NCI-H1105 treated with DMSO at 0.1 percent for 48 hours (cell line): ENCODE data around the gene ALKBH5.
A peak's percentile ranks its signal among the peaks of the same experiment; 100 is the strongest.

Experiments used
- DNase-seq: peaks from one replicate; lab custom pipeline; 2025; lab: John Stamatoyannopoulos, UW

The ALKBH5 gene

DNA sequence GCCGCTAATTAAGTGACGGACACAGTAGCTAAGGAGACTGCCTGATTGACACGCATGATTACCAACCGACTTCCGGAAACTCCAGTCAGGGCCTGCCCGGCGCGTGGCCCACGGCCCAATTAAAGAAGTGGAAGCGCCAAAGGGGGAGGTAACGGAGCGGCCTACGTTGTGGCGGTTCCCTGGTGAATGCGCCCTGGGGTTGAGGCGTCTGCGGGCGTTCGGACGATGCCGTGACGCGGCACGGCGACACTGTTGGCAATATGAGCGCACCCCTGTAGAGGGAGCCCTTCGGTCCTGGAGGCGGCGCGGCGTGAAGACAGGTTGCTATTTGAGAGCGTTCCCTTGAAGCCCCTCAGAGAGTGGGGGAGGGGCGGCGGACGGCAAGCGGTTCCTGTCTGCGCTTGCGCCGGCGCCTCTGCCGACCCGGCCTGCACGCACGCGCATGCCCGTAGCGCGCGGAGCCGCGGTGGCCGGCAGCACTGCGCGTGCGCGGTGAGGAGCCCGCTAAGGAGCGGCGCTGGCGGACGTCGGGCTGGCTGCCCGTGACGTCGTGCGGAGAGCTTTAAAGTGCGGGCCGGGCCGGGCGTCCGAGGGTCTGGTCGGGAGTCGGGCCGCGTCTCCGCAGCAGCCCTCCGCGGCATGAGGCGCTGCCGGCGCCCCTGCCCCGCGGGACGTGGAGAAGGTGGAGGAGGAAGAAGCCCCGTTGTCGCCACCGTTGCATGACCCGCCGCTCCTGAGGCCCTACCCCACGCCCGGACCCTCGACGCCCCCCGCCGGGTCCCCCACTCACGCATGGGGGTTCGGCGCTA is at the start of gene ALKBH5:
ALKBH5 (plus strand) TSS at position 495 of the 809 bp plus-strand sequence. CDS start 416 bp downstream, outside the sequence.
- peak; percentile 100 for DNase-seq

DNA sequence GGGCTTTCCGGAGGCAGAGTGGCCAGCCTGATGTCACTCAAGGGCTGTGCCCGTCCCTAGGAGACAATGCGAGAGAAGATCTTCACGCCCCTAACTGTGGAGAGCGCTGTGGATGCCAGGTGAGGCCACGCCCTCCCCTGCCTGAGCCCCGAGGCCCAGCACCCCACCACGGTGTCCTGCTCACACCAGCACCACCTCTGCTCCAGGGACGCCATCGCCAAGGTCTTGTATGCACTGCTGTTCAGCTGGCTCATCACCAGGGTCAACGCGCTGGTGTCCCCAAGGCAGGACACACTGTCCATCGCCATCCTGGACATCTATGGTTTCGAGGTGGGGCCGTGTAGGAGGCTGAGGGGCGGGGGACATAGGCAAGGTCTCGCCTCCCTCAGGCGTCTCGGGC is 47.3 kb upstream of the ALKBH5 start:
- no peak for DNase-seq

DNA sequence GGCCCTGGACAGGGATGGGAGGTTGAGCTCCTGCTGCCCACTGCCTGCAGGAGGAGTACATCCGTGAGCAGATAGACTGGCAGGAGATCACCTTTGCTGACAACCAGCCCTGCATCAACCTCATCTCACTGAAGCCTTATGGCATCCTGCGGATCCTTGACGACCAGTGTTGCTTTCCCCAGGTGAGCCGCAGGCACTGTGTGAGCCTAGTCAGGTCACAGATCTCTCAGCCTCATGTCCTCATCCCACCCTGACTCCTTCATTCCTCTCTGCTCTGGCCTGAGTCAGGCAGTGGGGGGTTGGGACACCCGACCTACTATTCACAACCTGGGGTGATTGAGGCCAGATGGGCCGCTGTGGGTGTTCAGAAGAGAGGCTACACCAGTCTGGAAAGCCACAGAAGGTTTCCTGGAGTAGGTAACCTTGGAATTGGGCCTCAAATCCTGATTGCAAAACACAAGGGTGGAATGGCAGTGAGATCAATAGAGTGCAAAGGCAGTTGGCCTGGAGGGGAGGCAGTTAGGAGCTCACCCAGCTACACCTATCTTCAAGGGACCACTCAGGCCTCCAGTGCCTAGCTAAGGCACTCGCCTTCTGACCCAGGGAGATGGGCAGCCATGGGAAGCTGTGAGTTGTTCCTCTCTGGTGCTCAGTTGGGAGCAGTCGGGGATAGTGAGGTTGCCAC is 45.4 kb upstream of the ALKBH5 start:
- no peak for DNase-seq

DNA sequence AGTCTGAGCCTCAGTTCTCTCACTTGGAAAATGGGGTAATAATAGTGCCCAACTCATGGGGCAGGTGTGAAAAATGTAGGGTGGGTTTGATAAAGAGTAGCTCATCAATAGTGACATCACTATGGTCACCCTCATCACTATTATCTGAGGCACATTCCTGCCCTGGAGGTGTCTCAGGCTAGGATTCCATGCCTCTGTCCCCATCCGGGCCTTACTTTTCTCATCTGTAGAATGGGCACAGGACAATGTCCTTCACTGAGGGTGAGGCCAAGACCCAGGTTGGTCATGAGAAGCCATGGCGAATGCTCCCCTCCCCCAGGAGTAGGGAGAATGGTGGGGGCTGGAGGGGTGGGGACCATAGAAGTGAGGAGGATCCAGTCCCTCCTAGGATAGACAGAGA is 44.5 kb upstream of the ALKBH5 start:
- DNase-seq, result no peak

DNA sequence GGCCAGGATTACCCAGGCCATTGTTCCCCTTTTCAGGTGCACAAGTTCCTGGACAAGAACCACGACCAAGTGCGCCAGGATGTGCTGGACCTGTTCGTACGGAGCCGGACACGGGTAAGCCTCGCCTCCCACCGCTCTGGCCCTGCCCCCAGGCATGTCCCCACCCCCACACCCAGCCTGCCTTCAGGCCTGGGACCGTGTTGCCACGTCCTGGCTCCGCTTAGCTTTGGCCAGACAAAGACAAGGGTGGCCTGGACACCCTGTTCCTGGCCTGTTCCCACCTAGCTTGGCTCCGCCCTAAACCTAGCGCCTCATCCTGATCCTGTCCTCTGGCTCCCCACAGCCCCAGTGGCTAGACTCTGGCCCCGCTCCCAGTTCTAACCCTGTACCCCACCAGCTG is 44.1 kb upstream of the ALKBH5 start:
- no peak for DNase-seq

DNA sequence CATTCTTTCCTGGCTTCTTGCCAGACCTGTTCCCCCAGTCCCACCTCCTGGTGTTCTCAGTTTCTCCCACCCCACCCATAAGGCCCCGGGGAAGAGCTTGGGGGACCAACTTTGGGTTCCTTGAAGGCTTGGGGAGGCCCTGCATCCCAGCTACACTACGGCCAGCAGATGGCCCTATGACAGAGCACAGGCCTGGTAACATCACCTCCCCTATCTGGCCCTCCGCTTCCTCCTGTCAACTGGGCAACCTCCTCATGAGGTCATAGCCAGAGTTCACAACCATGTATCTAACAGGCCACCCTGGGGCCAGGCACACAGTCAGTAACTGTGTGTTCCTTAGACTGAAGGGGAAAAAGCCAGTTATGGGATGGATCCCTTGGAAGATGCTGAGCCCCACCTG is 43.7 kb upstream of the ALKBH5 start:
- DNase-seq, result no peak

DNA sequence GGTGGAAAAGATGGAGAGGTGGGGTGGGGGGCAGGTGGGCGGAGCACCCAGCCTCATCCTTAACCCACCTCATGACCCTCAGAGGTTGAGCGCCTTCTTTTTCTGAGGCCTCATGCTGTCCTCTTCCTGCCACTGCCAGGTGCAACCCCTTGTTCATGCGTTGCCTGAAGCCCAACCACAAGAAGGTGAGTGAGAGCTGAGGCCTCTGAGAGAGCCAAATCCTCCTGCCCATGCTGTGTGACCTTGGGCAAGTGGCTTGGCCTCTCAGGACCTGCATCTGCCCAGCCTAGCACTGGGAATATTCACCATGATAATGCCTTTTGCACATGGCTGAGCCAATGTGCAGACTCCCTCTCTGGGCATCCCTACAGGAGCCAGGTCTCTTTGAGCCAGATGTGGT is 43.0 kb upstream of the ALKBH5 start:
- no peak for DNase-seq

DNA sequence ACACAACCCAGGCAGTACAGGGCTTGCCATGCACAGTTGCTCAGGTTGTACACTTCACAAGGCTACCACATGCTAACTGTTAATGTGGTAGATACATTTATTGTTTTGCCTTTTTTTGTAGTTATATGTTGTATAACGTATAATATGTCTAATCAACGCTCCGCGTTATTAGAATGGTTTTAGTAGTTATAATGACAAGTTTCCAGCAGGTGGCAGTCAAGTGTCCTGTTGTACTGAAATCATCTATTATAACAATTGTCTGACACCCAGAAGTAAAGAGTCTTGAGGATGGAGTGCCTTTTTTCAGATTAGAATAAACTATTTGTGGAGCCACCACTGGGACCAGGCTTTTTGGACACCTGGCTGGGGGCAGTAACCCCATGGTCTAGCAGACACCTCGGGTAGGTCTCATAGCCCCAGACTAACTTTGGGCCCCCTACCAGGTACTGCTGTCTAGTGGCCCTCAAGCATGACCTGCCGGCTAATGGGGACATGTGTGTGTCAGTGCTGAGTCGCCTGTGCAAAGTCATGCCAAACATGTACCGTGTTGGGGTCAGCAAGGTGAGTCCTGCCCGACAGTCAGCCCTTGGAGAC is 42.3 kb upstream of the ALKBH5 start:
- DNase-seq, result peak; percentile 66

DNA sequence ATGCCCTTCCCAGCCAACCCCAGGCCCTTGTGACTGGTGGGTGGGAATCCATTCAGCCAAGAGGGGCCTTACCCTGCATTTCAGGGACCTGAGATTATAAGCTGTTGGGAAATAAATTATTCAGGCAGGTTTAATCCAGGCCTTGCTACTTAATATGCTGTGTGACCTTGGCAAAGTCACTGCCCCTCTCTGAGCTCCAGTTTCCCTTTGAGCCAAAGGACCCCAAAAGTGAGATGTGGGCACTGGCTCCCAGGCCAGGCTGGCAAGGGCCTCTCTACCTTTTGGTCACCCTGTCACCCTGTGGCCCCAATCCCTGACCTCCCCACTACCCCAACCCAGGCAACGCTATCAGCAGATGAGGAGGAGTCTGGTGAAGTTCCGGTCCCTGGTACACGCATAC is 41.2 kb upstream of the ALKBH5 start:
- no peak for DNase-seq

DNA sequence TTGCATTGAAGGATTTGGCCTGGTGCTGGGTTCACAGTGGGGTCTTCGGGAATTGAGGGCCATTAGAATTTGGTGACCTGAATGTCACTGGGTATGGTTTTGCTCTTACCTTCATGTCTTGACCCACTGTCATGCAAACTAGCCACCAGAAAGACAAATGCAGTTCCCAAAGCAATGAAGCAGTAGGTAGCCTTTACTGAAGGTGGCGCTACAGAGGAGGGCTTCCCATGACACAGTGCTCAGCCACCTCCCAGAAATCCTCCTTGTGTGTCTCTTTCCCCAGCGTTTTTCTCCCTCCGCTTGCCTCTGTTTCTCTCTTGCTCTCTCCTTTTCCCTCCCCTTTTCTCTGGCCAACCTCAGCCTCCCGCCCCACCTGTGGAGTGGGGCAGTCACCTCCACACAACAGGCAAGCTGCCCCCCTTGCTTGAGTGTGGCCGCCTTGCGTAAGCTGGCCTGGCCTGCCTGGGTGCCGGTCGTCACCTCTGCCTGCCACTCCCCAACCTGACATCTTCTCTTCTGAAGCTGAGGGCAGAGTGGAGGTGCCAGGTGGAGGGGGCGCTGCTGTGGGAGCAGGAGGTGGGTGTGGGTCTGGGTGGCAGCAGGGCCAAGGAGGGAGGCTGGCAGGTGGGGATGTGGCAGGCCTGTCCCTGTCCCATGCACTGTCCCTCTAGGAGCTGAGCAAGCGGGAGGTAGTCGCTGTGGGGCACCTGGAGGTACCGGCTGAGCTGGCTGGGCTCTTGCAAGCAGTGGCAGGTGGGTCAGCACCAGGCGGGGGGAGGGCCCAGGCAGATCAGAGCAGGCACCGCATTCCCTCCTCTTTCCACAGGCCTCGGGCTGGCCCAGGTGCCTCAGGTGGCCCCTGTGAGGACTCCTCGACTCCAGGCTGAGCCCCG is 40.3 kb upstream of the ALKBH5 start:
- no peak for DNase-seq

DNA sequence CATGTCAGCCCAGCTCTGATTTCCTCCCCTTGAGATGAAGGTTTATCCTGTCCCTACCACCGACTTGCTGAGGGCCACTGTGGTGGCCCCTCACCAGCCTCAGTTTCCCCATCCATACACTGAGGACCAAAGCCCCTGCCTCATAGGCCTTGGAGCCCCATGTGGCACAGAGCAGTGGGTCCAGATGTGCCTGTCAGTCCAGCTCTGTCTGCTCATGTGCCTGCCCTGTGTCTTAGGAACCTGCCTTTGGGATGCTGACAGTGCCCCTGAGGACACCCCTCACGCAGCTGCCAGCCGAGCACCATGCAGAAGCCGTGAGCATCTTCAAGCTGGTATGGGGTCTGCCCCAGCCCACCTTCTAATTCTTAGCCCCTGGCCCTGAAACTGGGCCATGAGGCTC is 39.4 kb upstream of the ALKBH5 start:
- no peak for DNase-seq

DNA sequence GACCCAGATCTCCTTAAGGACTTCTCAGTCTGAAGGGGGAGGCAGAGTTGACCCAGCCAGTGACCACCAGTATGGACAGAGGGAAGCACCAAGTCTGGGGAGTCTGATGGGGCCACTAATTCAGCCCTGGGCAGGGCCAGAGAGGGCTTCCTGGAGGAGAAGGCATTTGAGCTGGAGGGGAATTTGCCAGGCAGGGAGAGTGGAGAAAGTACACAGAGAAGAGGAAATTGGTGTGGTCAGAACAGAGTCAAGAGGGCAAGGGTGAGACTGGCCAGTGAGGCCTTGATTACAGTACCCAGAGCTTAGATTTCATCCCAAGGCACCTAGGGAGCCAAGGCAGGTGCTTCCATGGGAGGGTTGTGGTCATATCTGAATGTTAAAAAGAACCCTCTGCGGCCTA is 38.8 kb upstream of the ALKBH5 start:
- DNase-seq, result no peak

DNA sequence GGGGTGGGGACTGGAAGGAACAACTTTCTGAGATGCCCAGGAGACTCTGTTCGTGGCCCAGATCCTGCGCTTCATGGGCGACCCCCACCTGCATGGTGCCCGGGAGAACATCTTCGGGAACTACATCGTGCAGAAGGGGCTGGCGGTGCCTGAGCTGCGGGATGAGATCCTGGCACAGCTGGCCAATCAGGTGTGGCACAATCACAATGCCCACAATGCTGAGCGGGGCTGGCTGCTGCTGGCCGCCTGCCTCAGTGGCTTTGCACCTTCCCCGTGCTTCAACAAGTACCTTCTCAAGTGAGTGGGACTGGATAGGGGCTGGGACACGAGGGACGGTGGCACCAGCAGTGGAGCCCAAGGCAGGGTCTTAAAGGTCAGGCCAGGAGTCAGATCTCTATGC is 37.8 kb upstream of the ALKBH5 start:
- no peak for DNase-seq

DNA sequence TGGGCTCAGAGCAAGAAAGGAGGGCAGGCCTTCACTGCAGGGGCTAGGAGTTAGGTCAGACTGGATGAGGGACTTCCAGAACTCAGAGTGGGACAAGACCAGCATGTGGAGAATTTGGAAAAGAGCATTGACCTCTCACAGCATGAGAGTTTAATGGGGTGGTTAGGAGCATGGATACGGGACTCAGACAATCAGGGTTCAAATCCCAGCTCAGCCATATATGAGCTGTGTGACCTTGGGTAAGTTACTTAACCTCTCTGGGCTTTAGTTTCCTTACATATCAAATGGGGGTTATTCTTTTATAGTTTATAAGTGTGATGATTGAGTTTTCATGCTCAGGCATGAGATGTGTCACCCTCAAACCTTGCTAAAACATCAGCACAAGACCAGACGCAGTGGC is 37.4 kb upstream of the ALKBH5 start:
- no peak for DNase-seq

DNA sequence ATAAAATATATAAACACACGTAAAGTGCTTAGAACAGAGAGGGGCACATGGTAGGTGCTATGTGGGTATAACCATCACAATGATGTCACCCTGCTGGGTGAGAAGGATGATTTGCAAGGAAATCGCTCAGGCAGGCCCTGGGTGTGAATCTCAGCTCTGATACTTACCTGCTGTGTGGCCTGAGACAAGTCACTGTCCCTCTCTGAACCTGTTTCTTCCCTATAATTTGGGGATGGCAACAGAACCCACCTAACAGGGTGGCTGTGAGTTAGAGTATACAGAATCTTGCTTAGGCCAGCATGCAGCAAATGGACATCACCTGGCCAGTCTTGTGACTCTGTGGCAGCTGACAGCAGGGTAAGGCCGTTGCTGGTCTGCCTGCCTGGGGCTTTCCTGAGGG is 36.6 kb upstream of the ALKBH5 start:
- no peak for DNase-seq

DNA sequence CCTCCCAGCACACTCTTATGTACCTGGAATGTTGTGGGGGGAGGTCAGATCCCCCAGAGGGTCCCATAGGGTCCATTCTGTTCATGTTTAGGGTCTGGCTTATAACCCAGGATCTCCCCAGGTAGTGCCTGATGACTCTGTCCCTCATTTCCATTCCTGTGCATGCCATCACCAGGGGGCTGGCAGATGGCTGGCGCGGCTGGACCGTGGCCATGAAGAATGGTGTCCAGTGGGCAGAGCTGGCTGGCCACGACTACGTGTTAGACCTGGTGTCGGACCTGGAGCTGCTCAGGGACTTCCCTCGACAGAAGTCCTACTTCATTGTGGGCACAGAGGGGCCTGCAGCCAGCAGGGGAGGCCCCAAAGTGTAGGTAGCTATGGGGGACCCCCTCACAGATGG is 35.0 kb upstream of the ALKBH5 start:
- no peak for DNase-seq

DNA sequence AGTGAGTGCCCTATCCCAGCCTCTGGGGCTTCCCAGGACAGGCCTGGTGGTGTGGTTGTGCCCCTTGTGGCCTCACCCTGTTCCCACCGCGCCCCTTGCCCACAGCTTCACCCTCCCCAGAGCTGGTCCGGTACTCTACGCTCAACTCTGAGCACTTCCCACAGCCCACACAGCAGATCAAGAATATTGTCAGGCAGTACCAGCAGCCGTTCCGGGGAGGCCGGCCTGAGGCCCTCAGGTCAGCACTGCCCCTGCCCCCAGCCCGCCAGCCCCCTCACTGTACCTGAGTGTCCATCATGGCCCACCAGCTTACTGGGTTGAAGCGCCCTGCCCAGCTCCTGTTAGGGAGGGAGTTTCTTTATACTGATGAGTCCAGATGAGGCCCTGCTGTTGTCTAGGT is 32.3 kb upstream of the ALKBH5 start:
- DNase-seq, result no peak

DNA sequence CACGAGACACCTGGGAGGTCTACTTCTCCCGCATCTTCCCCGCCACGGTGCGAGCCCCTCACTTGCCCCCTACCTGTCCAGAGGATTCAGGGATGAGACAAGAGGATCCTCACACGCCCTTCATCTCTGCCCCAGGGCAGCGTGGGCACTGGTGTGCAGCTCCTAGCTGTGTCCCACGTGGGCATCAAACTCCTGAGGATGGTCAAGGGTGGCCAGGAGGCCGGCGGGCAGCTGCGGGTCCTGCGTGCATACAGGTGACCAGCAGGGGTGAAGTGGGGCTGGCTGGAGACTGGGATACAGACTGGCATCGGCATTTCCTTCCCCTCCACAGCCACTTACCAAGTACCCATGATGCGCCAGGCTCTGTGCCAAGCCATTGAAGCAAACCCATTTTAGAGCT is 28.4 kb upstream of the ALKBH5 start:
- no peak for DNase-seq

DNA sequence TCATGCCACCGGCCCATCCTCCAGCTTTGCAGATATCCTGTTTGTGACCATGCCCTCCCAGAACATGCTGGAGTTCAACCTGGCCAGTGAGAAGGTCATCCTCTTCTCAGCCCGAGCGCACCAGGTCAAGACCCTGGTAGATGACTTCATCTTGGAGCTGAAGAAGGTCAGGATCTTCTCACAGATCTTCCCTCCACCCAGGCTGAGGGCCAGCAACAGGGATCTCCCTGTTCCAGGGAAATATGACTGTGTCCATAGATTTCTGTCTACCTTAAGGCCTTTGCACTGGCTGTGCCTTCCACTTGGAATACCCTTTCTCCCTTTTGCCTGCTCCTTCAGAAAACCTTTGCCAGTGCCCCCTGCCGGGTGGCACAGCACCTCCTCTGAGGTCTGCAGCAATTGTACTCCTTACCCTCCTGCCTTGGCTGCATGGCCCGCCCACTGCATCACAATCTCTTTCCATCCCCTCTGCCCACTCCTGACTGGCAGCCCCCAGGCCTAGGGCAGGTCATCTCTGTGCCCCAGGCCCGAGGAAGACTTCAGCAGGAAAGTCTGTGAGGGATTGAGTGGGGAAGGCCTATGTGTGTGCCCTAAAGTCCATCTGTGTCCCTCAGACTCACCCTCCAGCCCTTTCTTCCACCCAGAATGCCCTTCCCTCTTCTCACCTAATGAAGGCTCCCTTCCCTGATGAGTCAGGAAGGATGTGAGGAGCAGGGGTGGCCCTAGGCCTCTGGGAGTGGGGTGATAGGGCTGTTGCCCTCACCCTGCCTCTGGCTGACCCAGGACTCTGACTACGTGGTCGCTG is 27.3 kb upstream of the ALKBH5 start:
- DNase-seq, result no peak

DNA sequence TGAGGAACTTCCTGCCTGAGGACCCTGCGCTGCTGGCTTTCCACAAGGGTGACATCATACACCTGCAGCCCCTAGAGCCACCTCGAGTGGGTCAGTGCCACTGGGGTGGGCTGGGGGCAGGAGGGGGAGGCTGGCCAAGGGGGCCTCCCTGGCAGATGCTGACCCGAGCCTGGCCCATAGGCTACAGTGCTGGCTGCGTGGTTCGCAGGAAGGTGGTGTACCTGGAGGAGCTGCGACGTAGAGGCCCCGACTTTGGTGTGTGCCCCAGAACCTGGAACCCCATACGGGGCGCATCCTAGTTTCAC is 26.7 kb upstream of the ALKBH5 start:
- DNase-seq, result no peak

DNA sequence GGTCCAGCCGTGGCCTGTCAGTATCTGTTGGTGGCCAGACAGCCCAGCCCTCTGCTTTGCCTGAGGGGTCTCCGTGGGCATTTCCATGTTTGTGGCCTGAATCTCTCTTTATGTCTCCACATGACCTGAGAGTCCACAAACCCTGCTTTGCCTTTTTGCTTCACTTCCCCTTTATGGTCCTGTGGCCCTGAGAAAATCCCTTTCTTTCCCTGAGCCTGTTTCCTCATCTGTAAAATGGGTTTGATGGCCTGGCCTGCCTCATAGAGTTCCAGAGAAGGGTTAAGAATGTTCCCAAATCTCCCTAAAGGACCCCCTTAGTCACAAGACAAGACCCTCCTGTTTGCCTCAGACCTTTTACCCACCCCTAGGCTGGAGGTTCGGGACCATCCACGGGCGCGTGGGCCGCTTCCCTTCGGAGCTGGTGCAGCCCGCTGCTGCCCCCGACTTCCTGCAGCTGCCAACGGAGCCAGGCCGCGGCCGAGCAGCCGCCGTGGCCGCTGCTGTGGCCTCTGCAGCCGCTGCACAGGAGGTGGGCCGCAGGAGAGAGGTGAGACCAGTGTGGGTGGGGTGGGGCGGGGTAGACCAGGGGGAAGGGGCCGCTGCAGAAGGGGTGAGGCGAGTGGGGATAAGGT is 26.2 kb upstream of the ALKBH5 start:
- DNase-seq, result no peak
